Mucosa of descending colon (tissue), 3 donors: Measurements from ENCODE around the gene DPPA5. TPM values are rescaled to one million over a fixed set of nuclear protein-coding genes. Genes with fewer than 3 reads are reported as not detected.
A peak's percentile ranks its signal among the peaks of the same experiment; 100 is the strongest.
"Not testable (repeated sequence)": the region's sequence is repeated elsewhere in the genome, so short reads cannot be mapped to it uniquely, and the experiment has no call there.

Source experiments
- ATAC-seq: fragments of 200-7000 bp; cut with Tn5 transposase; one replicate; pipeline ENCODE4 v1.9.1; 2020; ENCODE audit warnings: mild to moderate bottlenecking, moderate library complexity
- DNase-seq, 3 donors: peaks; one replicate each; pipeline ENCODE4 v3.0.0-alpha.2; 2020
- H3K36me3 ChIP-seq: fragments of 200-600 bp; one replicate; pipeline ENCODE4 v1.8.0; 2021; ENCODE audit warnings: low read depth, mild to moderate bottlenecking
- H3K4me1 ChIP-seq: fragments of 200-600 bp; one replicate; pipeline ENCODE4 v1.8.0; 2021; ENCODE audit warnings: low read depth, mild to moderate bottlenecking
- H3K4me3 ChIP-seq: fragments of 200-600 bp; one replicate; pipeline ENCODE4 v1.8.0; 2021; ENCODE audit warnings: mild to moderate bottlenecking
- H3K9me3 ChIP-seq: fragments of 200-600 bp; one replicate; pipeline ENCODE4 v1.8.0; 2021; ENCODE audit warnings: mild to moderate bottlenecking
- intact Hi-C, 2 donors: fragments of 100-400 bp; cut with DNase I in 1 of 2; cut with micrococcal nuclease in 1 of 2; formaldehyde crosslinking; loops; one replicate each; pipeline versions ENCODE4 v1.11.0 to v1.11.1; 2022; cut with DNase I, micrococcal nuclease
- total RNA-seq, 3 donors: library from RNA; stranded (reverse); fragmentation: NEBNext Ultra II Directional in 2 of 3; extraction: Animal tissue kit (Norgen Biotek cat#: 25700) in 2 of 3; gene quantifications; one replicate each; pipeline versions ENCODE4 v1.2.1 to v1.2.4, GENCODE V29; 2021 to 2023
- TF ChIP-seq, protein P1 (sequence below): fragments of 200-600 bp; IDR thresholded peaks from one replicate; pipeline ENCODE4 v1.8.0; 2022; ENCODE audit warnings: antibody characterized with exemption, mild to moderate bottlenecking
- donor health status: DM: no; HTN: no; CAD: no; lungs with moderate emphysema.
- donor health status: DM: no; HTN: no; CAD: no.
- donor health status: DM: no; HTN: yes; CAD: no.

The DPPA5 gene
- total RNA-seq, 3 donors from 2014 or later: not detected

DNA sequence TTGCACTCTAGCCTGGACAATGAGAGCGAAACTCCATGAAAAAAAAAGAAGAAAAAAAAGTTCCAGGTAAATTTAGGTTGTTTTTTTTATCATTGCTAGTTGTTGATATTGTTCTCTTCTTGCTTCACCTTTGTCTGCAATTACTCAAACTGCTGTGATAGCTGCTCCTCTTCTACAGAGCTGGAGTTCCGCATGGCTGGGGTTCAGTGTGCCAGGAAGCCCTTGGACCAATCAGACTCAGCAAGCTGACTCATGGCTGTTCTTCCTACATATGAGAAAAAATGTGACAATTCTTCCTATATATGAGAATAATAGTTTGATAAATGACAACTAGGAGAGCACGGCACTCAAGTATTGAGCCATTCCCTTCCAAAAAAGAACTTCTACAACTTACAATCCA is 28.4 kb downstream of the DPPA5 start:
- intact Hi-C loops: no loop called here

GRCh38 chr6:73323323-73323722 is 30.8 kb downstream of the DPPA5 start:
- Histone ChIP-seq H3K4me3 (no peak overlapping the region), H3K36me3 (no peaks in the 10 kb centered on the region), H3K9me3 (no peaks in the 10 kb centered on the region), H3K4me1 (no peaks in the 10 kb centered on the region)
- TF ChIP-seq, protein P1, sequence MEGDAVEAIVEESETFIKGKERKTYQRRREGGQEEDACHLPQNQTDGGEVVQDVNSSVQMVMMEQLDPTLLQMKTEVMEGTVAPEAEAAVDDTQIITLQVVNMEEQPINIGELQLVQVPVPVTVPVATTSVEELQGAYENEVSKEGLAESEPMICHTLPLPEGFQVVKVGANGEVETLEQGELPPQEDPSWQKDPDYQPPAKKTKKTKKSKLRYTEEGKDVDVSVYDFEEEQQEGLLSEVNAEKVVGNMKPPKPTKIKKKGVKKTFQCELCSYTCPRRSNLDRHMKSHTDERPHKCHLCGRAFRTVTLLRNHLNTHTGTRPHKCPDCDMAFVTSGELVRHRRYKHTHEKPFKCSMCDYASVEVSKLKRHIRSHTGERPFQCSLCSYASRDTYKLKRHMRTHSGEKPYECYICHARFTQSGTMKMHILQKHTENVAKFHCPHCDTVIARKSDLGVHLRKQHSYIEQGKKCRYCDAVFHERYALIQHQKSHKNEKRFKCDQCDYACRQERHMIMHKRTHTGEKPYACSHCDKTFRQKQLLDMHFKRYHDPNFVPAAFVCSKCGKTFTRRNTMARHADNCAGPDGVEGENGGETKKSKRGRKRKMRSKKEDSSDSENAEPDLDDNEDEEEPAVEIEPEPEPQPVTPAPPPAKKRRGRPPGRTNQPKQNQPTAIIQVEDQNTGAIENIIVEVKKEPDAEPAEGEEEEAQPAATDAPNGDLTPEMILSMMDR: no peak
- DNase-seq: no peak
- ATAC-seq: no peak
- intact Hi-C loops: no loop called here

More for the DNA sequence above, 28.4 kb downstream of the DPPA5 start:
- TF ChIP-seq, protein P1: no peak
- Histone ChIP-seq H3K36me3 (no peaks in the 10 kb centered on the region), H3K4me3 (no peak overlapping the region), H3K4me1 (no peaks in the 10 kb centered on the region), H3K9me3 (no peaks in the 10 kb centered on the region)
- no peak for DNase-seq
- ATAC-seq: no peak

DNA sequence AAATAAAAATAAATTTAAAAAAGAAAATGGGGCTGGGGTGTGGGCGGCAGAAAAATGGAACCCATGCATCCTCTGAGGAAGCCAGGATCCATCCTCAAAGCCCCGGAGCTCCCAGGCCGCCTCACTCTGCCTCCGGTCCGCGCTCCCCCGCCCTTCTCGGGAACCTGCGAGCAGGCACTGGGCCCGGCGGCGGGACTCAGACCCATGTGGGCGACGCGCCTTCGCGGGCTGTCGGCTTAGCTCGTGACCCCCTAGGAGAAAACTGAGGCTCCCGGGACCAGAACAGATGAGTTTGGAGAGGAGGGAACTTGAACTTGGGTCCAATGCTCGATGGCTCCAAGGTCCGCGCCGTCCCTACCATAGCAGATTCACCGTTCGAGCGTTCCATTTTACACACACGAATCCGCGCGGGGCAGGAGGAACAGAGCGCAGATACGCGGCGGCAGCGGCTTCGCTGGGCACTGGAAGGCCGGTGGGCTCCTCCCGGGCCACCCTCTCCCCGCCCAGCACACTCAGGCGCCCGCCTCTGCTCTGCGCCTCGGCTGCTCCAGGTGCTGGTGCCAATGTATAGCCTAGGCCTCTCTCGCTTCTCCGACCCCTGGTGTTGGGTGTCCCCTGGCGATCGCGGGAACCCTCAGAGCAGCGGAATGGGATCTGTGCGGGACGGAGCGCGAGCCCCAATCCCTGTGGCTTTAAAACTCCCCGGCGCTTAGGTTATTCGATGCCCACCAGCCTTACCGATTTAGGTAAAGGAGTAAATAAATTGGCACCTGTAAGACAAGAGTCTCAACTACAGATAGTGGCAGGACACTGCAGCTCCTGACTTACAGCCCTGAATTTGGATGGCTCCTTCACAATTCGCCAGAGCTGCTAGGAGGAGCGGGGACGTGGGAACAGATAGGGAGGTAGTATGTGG is 39.2 kb downstream of the DPPA5 start:
- DNase-seq: no peak
- intact Hi-C loops: no loop called here
- Histone ChIP-seq H3K4me3 (no peak overlapping the region), H3K9me3 (peaks cover 3% of the 10 kb centered on the region), H3K4me1 (peaks cover 6% of the 10 kb centered on the region), H3K36me3 (no peaks in the 10 kb centered on the region)
- ATAC-seq: no peak
- TF ChIP-seq, protein P1: no peak

DNA sequence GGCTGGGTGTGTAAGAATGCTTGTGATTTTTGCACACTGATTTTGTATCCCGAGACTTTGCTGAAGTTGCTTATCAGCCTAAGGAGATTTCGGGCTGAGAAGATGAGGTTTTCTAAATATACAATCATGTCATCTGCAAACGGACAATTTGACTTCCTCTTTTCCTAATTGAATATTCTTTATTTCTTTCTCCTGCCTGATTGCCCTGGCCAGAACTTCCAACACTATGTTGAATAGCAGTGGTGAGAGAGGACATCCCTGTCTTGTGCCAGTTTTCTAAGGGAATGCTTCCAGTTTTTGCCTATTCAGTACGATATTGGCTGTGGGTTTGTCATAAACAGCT is 43.6 kb downstream of the DPPA5 start:
- H3K9me3 ChIP-seq, H3K4me3 ChIP-seq, H3K4me1 ChIP-seq, H3K36me3 ChIP-seq, ATAC-seq, DNase-seq, intact Hi-C loops: not testable (repeated sequence)

- Histone ChIP-seq H3K36me3 (no peaks in the 10 kb centered on the region), H3K4me3 (peak overlapping the region; percentile 9), H3K9me3 (no peaks in the 10 kb centered on the region), H3K4me1 (peaks cover 6% of the 10 kb centered on the region)
- ATAC-seq (peak; percentile 93), DNase-seq (peak; percentile 52 to 76 (median 64))
- intact Hi-C loops: no loop called here
- TF ChIP-seq, protein P1: no peak
Measured at GRCh38 chr6:73309785-73310502, 44.1 kb downstream of the DPPA5 start.

DNA sequence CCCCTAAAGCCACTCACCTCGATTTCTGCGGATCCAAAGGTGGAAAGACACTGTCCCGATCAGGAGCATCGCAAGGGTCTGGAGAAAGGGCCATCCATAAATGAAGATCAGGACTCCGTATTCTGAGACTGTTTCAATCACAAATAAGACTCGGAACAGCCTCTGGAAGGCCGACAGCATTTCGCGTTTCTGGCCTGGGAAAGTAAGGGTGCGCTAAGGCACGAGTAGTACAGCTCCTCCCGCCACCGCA is 44.6 kb downstream of the DPPA5 start:
- TF ChIP-seq, protein P1: no peak
- no peaks in the 10 kb centered on the region for H3K9me3 ChIP-seq
- H3K4me3 ChIP-seq: no peak overlapping the region
- peaks cover 6% of the 10 kb centered on the region for H3K4me1 ChIP-seq
- no peak for DNase-seq
- no peaks in the 10 kb centered on the region for H3K36me3 ChIP-seq
- ATAC-seq: peak; percentile 74
- intact Hi-C loops: no loop called here
